HG03565 (cell line): ENCODE measurements around the gene TTLL10.

Experiments used
- ATAC-seq: cut with Tn5 transposase; IDR thresholded peaks from one replicate; pipeline ENCODE4 v1.9.1; 2021; ENCODE audit warnings: mild to moderate bottlenecking, moderate library complexity; ENCODE audit not compliant: unreplicated experiment

TTLL10 gene, protein sequence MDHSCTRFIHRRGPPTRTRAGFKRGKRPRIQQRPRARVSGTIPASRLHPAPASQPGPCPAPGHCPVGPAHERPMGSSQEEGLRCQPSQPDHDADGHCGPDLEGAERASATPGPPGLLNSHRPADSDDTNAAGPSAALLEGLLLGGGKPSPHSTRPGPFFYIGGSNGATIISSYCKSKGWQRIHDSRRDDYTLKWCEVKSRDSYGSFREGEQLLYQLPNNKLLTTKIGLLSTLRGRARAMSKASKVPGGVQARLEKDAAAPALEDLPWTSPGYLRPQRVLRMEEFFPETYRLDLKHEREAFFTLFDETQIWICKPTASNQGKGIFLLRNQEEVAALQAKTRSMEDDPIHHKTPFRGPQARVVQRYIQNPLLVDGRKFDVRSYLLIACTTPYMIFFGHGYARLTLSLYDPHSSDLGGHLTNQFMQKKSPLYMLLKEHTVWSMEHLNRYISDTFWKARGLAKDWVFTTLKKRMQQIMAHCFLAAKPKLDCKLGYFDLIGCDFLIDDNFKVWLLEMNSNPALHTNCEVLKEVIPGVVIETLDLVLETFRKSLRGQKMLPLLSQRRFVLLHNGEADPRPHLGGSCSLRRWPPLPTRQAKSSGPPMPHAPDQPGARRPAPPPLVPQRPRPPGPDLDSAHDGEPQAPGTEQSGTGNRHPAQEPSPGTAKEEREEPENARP

DNA sequence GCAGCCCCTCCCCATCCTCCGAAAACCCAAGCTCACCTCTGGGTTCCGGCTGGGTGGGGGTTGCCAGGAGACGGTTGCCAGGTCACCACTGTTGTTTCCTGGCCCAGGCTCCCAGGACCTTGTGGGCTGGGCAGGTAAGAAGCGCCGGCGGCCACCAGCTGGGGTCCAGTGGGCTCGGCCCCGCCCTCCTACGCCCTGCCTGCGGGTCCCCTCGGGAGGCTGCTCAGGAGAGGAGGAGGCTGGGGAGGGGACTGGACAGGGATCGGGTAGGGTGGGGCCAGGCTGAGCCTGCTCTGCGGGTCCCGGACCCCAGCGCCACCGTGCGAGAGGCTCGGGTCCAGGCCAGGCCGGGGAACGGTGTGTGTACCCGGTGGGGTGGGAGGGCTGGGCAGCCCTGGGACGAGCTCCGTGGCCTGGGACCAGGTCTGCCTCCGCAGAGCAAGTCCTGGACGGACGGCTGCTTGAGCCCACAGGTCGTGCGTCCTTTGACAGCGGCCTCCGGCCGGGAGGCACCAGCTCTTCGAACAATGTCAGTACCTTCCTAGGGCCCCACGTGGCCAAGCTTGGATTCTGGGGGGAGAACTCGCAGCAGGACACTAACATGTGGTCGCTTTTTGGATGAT is at the start of gene TTLL10:
TTLL10 (plus strand) TSS at position 88 of the 623 bp plus-strand sequence. CDS start 5,336 bp downstream, outside the sequence.
- ATAC-seq = no peak

DNA sequence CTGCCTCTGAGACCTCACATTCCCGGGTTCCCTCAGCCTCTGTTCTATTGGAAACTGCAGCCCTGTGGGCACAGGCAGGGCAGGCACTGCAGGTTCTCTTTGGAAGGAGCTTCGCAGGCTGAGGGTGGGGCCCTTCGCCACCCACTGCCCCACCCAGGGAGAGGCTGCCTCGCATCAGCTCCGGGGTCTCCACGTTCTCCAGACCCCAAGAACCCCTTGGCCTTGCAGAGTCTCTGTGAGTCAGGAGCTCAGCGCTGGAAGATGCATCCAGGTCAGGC is 49.2 kb upstream of the TTLL10 start:
- no peak for ATAC-seq

DNA sequence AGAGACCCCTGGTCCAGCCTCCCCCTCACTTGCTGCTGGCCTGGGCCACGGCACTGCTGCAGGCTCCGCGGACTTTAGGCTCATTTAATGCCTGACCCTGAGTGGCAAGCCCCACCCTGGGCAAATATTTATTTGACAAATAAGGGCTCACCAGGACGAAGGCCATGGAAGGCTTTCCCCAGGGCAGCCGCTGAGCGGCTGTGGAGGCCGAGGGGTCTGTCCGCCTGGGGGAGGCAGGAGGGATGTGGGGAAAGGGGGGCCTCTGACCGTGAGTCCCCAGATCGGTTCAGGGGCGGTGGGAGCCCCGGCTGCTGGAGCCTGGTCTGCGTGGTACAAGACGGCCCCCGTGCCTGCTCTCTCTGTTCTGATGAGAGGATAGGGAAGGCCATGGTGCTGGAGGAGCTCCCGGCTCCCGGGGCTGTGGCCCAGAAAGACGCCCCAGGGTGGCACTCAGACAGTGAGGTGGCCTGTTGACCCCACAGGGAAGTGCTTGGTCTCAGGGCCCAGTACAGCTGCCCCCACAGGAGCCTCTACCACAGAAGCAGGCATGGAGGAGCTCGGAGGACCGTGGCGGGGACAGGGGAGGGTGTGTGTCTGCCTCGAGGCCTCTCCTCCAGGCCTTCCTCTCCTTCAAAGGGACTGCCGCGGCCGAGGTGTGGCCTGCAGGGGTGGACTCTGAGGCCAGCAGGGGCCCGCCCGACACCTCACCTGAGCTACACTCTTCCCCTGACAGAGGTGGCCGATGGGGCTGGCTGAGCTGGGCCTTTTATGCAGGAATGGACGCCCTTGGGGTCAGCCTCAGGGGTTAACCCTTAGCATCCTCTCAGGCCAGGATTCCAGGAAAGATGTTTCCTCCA is 48.7 kb upstream of the TTLL10 start:
- no peak for ATAC-seq

DNA sequence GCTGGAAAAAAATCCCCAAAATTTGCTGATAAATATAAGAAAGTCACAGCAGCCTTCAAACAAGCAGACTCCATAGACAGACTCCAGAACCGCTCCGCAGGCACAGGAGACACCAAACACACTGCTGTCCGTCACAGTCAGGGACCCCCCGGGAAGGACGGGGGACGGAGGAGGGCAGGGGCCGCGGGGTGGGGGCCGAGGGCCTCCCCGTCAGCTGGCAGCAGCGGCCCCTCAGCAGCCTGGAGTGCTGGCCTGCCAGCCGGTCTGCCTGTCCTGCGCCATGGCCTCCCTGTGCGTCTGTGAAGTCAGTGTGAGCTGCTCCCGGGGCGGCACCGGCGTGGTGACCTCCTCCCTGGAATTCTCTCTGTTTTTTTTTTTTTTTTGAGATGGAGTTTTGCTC is 47.7 kb upstream of the TTLL10 start:
- ATAC-seq = no peak

DNA sequence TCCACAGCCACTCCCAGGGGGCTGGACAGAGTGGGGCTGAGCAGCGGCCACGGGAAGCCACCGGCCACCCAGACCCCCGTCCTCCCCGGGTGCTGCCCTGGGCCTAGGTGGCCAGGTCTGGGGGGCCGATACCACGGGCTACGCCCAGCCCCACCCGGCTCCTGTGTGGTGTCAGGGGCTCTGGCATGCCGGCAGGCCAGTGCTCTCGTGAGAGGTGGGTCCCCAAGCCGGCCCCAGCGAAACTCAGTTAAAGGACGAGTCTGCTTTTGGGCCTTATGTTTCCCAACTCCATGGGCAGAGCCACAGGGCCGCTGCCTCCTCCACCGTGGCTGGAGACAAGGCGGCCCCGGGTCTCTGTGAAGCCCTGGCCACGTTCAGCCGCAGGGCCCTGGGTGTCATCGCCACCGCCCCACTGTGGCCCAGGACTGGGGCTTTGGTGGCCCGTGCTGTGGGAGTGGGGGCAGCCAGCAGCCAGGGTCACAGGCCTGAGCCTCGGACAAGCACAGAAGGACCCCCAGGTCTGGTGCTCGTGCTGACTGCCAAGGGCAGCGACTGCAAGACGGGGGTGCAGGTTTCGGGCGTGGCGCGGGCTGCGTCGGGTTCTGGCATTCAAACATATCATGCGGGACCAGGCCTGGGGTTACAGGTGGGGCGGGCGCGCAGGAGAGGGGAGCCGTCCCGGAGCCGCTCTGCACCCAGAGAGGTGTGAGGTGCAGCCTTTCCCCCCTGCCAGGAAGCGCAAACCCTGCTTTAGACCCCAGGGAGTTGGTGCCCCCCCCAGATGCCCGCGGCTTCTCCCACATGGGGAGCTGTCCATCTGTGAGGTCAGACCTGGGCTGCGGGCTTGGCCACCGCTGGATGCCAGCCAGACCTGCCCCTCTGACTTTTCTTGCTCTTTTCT is 45.9 kb upstream of the TTLL10 start:
- ATAC-seq = no peak

DNA sequence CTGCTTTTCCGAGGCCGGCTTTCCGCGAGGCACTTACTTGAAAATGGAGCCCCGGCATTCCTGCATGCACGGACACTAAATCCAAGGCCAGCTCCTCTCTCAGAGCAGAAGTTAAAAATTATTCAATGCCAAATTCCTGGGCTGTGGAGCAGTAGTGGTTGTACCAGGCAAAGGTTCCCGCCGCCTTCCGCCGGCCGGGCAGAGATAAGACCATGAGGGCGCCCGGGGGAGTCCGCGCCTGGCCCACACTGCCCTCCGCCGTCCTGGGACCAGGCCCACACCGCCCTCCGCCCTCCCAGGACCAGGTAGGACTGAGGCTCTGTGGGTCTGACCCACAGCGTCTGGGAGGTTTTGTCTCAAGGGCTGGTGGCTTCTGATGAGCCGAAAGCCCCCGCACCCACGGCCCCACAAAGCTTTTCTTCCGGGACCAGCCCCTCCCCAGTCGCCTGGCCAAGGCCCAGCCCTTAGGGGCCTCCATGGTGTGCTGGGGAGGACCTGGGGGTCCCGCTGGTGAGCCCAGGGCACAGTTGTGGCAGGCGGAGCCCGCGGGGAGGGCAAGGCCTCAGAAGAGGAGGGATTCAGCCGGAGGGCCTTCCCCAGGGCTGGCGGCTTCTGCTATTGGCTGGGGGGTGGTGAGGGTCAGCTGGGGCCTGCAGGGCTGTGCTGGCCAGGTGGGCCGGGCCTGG is 45.1 kb upstream of the TTLL10 start:
- no peak for ATAC-seq

DNA sequence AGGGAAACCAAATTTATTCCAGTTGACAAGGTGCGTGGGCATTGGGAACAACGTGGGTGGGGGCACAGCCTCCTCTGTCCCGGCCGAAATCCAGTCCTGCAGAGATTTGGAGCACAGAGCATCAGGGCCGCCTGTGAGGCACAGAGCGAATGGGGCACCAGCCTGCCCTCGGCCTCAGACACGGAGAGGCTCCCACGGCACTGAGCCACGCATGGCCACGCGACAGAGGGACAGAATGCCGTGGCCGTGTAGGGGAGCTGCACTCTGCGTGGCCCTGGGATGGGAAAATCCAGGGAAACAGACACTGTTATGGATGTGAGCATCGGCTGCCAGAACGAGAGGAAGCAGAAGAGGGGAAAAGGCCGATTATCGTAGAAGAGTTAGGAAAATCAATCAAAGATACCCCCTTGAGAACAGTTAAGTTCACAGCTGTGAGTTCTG is 44.3 kb upstream of the TTLL10 start:
- ATAC-seq = no peak

DNA sequence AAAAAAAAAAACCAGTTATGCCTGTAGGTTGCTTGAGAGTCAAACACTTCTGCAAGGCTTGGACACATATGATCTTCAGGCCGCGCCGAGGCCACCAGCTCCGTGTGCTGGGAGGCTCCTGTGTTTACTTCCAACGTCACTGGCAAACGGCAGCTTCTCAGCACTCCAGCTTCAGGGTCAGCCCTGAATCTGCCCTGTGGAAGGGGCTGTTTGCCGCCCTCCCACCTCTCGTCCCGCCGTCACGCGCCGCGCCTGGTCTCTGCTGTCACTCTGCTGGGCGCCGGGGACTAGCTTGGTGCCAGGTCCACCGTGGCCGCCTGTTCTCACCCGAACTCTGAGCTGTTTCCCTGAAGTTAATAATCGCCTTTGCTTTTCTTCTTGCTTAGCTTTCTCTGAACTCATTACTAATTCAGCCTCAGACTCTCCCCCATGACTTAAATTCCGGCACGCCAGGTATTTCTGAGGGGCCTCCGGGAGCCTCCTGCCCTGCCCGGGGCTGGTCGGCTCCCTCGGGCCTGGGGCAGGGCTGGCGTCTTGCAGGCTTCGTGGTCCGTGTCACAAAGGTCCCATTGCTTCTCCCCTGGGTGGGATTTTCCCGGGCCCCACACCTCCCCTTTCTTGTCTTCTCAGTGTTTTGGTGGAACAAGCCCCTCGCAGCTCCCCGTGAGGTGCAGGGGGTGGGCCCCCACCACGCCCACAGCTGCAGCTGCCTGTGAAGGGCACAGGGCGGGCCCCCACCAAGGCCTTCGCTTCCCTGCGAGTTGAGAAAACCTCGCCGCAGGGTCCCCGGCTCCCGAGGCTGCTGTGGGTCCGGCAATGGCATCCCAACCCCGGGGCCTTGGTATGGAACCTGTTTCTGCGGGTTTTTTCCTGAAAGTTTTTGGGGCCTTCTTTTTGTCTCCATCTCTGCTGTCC is 43.2 kb upstream of the TTLL10 start:
- ATAC-seq = no peak

DNA sequence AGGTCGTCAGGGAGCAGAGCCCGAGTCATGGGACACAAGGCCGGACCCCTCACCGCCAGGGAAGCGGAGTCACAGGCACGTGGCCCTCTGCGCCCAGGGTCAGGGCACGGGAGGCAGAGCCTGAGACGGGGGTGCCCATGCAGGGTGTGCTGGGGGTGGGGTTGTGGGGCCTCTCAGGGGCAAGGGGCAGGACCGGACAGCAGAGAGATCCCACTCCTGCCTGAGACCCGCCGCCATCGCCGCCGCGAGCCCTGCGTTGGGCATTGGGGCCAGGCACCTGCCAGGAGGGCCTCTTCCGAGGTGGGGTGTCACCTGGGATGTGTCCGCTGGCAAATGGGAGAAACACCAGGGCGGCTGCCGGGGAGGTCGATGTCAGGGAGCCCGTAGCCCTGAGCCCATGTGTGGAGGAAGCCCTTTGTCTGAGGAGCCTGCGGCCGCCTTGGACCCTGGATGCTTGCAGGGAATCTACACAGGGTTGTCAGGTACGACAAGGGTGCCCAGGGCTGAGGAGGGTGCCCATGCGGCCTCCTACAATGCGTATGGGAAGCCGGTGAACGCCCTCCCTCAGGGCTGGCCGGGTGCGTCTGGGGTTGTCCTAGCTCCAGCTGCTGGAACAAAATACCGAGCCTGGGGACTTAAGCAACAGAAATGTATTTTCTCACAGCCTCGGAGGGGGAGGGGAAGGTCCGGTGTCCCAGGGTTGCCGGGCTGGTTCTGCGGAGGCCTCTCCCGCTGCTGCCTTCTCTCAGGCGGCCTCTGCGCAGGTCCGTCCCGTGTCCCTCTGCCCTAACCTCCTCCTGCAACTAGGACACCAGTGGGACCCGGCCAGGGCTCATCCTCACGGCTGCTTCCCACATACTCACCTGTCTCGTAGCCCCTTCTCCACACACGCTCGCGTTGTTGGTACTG is 41.4 kb upstream of the TTLL10 start:
- ATAC-seq = no peak

DNA sequence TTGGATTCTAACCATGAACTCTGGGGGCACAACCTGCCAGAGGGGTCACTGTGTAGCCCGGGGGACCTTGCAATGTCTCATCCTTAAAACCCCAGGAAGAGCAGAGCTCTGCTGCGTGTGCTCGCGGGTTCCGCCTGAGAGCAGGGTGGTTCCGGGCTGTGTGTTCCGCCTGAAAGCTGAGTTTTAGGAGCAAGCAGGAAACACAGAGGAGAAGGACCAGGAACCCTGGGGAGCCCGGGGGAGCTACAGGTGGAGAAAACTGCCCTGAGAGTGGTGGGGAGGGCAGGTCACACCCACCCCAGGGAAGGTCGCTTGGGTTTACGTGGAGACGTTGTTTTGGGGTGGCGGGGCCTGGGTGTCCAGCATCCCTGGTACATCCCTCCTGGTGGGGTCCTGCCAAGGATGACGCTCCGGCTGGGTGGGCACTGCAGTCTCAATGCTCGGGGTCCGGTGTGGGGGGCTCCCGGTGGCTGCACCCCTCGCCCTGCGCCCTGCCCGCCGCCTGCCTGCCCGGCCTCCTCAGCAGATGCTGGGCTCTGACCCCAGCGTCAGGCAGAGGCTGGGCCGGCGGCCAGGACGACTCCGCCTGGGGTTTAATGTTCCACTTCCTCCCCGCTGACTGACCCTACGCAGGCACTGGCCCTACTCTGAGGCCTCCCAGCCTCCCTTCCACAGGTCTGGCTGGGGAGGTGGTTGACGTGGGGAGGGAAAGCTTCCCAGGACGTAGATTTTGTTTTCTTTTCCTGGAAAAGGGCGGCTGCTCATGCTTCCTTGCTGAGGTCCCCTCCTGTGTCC is 40.5 kb upstream of the TTLL10 start:
- ATAC-seq = no peak

DNA sequence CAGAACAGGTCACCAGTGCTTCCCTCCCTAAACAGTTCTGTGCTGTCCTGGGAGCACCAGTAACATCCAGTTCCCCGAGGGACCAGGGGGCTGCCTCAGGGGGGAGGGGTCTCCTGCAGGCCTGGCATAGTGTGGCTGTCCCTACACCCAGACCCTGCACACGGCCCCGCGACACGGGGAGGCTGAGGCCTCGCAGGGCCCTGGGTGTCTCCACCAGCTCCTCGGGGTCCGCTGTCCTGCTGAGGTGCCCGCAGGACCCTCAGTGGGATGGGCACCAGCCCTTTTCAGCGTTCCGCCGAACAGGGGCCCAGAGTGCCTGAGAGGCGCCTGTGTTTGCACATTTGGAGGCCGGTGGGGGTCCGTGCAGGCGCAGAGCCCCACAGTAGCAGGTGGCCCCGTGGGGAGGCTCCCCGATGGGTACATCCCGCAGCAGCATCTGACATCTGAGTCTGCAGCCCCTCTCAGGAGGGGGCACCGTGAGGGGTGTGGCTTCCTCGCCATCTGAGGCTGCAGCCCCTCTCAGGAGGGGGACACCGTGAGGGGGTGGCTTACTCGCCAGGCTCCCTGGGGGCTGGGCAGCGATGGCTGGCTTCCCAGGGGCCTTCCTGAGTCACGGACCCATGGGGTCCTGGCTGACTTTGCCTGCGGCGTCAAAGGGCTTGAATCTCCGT is 39.2 kb upstream of the TTLL10 start:
- no peak for ATAC-seq

DNA sequence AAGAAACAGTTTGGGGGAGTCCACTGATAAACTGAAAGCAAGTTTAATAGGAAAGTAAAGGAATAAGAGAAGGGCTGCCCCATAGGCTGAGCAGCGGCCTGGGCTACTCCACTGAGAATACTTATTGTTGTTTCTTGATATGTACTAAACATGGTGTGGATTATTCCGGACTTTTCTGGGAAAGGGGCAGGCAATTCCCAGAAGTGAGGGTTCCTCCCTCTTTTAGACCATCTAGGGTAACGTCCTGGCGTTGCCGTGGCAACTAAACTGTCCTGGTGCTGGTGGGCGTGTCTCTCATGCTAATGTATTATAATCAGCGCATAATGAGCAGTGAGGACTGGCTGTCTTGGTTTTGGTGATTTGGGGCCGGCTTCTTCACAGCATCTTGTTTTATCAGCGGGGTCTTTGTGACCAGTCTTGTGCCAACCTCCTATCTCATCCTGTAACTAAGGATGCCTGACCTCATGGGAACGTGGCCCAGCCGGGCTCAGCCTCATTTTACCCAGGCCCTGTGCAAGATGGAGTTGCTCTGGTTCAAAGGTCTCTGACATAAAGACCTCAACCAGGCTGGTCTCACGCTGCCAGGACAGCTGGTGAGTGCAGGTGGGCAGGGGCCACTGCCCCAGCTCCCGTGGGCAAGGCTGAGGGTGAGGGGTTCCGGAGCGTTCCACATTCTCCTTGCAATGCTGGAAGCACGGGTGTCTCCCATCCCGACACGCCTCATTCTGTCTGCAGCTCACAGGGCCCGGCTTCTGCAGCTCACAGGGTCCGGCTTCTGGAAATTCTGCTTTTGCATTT is 38.1 kb upstream of the TTLL10 start:
- ATAC-seq = no peak

DNA sequence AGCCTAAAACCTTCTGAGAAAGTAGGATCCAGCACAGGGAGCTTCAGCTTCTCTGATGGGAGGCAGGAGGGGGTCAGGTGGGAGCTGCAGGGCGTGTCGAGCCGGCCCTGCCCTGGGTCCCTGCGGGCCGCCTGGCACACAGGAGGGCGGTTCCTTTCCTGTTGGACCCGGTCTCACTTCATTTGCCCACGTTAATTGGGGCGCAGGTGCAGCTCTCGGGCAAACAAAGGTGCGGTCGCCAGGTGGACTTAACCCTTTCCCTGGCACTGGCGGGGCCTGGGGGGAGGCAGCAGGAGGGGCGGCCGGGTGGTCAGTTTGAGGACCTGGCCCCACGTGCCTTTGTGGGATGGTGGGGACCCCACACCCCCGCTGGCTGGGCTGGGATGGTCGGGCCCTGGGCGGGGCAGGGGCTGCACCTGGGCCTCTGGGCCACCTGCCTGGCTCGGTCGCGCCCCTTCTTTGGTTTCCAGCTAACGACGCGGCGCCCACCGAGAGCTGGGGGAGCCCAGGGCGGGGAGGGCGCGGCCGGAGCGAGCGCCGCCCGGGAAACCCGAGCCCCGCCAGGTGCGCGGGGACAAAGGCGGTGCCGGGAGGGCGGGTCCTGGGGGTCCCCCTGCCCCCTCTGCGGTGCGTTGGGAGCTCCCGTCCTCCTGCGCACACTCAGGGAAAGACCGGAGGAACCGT is 37.0 kb upstream of the TTLL10 start:
- ATAC-seq = no peak

DNA sequence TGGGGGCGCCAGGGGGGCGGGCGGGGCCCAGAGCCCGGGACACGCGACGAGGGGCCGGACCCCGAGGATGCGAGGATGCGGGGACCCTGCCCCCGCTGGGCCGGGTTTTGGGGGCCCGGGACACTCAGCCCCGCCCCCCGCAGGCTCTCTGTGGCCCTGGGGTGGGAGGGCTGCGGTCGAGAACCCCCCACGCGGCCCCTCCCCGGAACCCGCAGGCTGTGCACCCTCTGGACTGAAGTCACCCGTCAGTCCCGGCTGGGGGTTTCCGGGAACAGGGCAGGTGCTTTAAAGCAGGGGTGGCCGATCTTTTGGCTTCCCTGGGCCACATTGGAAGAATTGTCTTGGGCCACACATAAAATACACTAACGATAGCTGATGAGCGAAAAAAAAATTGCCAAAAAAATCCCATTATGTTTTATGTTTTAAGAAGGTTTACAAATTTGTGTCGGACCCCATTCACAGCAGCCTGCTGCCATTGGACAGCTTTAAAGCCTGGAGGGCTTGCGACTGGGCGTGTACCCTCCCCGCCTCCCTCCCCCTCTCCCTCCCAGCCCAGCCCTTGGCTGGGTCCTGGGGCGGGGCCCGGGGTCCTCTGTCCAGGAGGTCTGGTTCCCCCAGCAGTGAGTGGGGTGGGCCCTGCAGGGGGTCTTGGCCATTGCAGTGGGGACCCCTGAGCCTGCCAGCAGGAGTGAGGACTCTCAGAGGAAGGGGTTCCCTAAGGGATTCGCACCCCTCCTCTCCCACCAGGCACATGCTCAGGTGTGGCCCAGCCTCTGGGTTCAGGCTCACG is 36.2 kb upstream of the TTLL10 start:
- ATAC-seq = no peak
